SW480 (cell line): ENCODE measurements around the gene CPNE7.
"Not testable (repeated sequence)": the region's sequence is repeated elsewhere in the genome, so short reads cannot be mapped to it uniquely, and the experiment has no call there.

Experiments used
- DNase-seq: peaks from one replicate; pipeline ENCODE4 v3.0.0-alpha.2; 2016; ENCODE audit warnings: low spot score

Gene CPNE7

GRCh38 chr16:89623511-89624261 is 48.1 kb downstream of the CPNE7 start:
- DNase-seq = no peak

GRCh38 chr16:89624777-89625761 is 49.5 kb downstream of the CPNE7 start:
- peak; percentile 86 for DNase-seq

- DNase-seq = no peak
These were observed 54.5 kb downstream of the CPNE7 start for GRCh38 chr16:89629827-89630610.

GRCh38 chr16:89633064-89633631 is 57.6 kb downstream of the CPNE7 start:
- DNase-seq = no peak

GRCh38 chr16:89634463-89635385 is 59.2 kb downstream of the CPNE7 start:
- DNase-seq = not testable (repeated sequence)

- no peak for DNase-seq
These were observed 61.1 kb downstream of the CPNE7 start for GRCh38 chr16:89636663-89637062.

GRCh38 chr16:89637379-89637778 is 61.8 kb downstream of the CPNE7 start:
- DNase-seq = no peak

GRCh38 chr16:89638455-89638854 is 62.9 kb downstream of the CPNE7 start:
- DNase-seq = no peak

- DNase-seq = no peak
These were observed 63.8 kb downstream of the CPNE7 start for GRCh38 chr16:89639385-89639784.

GRCh38 chr16:89641458-89642119 is 66.0 kb downstream of the CPNE7 start:
- DNase-seq = no peak

GRCh38 chr16:89642574-89642973 is 67.0 kb downstream of the CPNE7 start:
- DNase-seq = no peak

GRCh38 chr16:89643769-89644300 is 68.3 kb downstream of the CPNE7 start:
- DNase-seq = no peak

GRCh38 chr16:89645122-89645521 is 69.6 kb downstream of the CPNE7 start:
- no peak for DNase-seq

GRCh38 chr16:89646270-89646669 is 70.7 kb downstream of the CPNE7 start:
- no peak for DNase-seq
